Jurkat, Clone E6-1 (cell line): Measurements from ENCODE around the gene ZNF423.

ENCODE experiments used
- DNase-seq: peaks from one replicate; pipeline ENCODE4 v3.0.0-alpha.2; 2011; ENCODE audit warnings: low read depth, low spot score
- H3K4me3 ChIP-seq: 2 replicates; pipeline ENCODE4 v1.5.1; 2011; ENCODE audit warnings: mild to moderate bottlenecking, low read length, control low read depth, moderate library complexity

Gene ZNF423

GRCh38 chr16:49542391-49542891 lies 313.5 kb downstream of the ZNF423 start:
- no peak overlapping the region for H3K4me3 ChIP-seq
- no peak for DNase-seq

- DNase-seq: no peak
Measured at GRCh38 chr16:49540836-49541235, 315.1 kb downstream of the ZNF423 start.

GRCh38 chr16:49539758-49540157 lies 316.2 kb downstream of the ZNF423 start:
- no peak for DNase-seq

More at GRCh38 chr16:49540836-49541235, 315.1 kb downstream of the ZNF423 start:
- no peak overlapping the region for H3K4me3 ChIP-seq

GRCh38 chr16:49537924-49538459 lies 317.9 kb downstream of the ZNF423 start:
- H3K4me3 ChIP-seq: no peak overlapping the region
- DNase-seq: no peak

More at GRCh38 chr16:49539758-49540157, 316.2 kb downstream of the ZNF423 start:
- no peak overlapping the region for H3K4me3 ChIP-seq

- no peak overlapping the region for H3K4me3 ChIP-seq
- no peak for DNase-seq
Measured at GRCh38 chr16:49534901-49535610, 320.9 kb downstream of the ZNF423 start.

- no peak overlapping the region for H3K4me3 ChIP-seq
- no peak for DNase-seq
Measured at GRCh38 chr16:49533422-49533821, 322.5 kb downstream of the ZNF423 start.

GRCh38 chr16:49532873-49533272 lies 323.0 kb downstream of the ZNF423 start:
- DNase-seq: no peak
- no peak overlapping the region for H3K4me3 ChIP-seq

- no peak overlapping the region for H3K4me3 ChIP-seq
- no peak for DNase-seq
Measured at GRCh38 chr16:49531931-49532840, 323.7 kb downstream of the ZNF423 start.

- DNase-seq: no peak
- no peak overlapping the region for H3K4me3 ChIP-seq
Measured at GRCh38 chr16:49531425-49531824, 324.5 kb downstream of the ZNF423 start.

- DNase-seq: no peak
- H3K4me3 ChIP-seq: no peak overlapping the region
Measured at GRCh38 chr16:49530427-49530970, 325.4 kb downstream of the ZNF423 start.

GRCh38 chr16:49529411-49530045 lies 326.4 kb downstream of the ZNF423 start:
- no peak overlapping the region for H3K4me3 ChIP-seq

GRCh38 chr16:49528866-49529288 lies 327.0 kb downstream of the ZNF423 start:
- no peak for DNase-seq
- no peak overlapping the region for H3K4me3 ChIP-seq

More at GRCh38 chr16:49529411-49530045, 326.4 kb downstream of the ZNF423 start:
- DNase-seq: no peak

GRCh38 chr16:49528060-49528865 lies 327.6 kb downstream of the ZNF423 start:
- DNase-seq: no peak
- no peak overlapping the region for H3K4me3 ChIP-seq

- no peak for DNase-seq
- H3K4me3 ChIP-seq: no peak overlapping the region
Measured at GRCh38 chr16:49527611-49528010, 328.3 kb downstream of the ZNF423 start.

GRCh38 chr16:49526860-49527365 lies 329.0 kb downstream of the ZNF423 start:
- DNase-seq: no peak
- no peak overlapping the region for H3K4me3 ChIP-seq

GRCh38 chr16:49524947-49525315 lies 331.0 kb downstream of the ZNF423 start:
- DNase-seq: no peak

GRCh38 chr16:49524216-49524946 lies 331.5 kb downstream of the ZNF423 start:
- DNase-seq: no peak
- no peak overlapping the region for H3K4me3 ChIP-seq

More at GRCh38 chr16:49524947-49525315, 331.0 kb downstream of the ZNF423 start:
- no peak overlapping the region for H3K4me3 ChIP-seq
